Colonic mucosa (tissue), 4 donors: Measurements from ENCODE around the gene CAMSAP1. TPM values are rescaled to one million over a fixed set of nuclear protein-coding genes. Genes with fewer than 3 reads are reported as not detected.

Experiments
- DNase-seq: peaks from one replicate; pipeline ENCODE4 v3.0.0-alpha.2; 2020
- H3K27ac ChIP-seq: fragments of 200-600 bp; one replicate; pipeline ENCODE4 v1.8.0; 2021
- H3K27me3 ChIP-seq: fragments of 200-600 bp; one replicate; pipeline ENCODE4 v1.8.0; 2021
- H3K36me3 ChIP-seq: fragments of 200-600 bp; one replicate; pipeline ENCODE4 v1.8.0; 2021
- H3K4me1 ChIP-seq: fragments of 200-600 bp; one replicate; pipeline ENCODE4 v1.8.0; 2021; ENCODE audit warnings: mild to moderate bottlenecking
- H3K4me3 ChIP-seq: fragments of 200-600 bp; one replicate; pipeline ENCODE4 v1.8.0; 2021
- H3K9ac ChIP-seq, 2 donors: one replicate each; pipeline ENCODE4 v1.7.0; 2013; ENCODE audit warnings: control low read depth in 2 of 2, low read depth in 2 of 2, low read length in 2 of 2
- H3K9me3 ChIP-seq: fragments of 200-600 bp; one replicate; pipeline ENCODE4 v1.8.0; 2021
- CTCF ChIP-seq: fragments of 200-600 bp; IDR thresholded peaks from one replicate; pipeline ENCODE4 v1.8.0; 2022; ENCODE audit warnings: antibody characterized with exemption, mild to moderate bottlenecking
- intact Hi-C: fragments of 100-400 bp; cut with DNase I; formaldehyde crosslinking; loops from one replicate; pipeline ENCODE4 v1.14.1; 2022
- total RNA-seq, 2 donors: library from RNA; stranded (reverse); fragmentation: NEBNext Ultra II Directional in 1 of 2; extraction: Animal tissue kit (Norgen Biotek cat#: 25700) in 1 of 2; gene quantifications; one replicate each; pipeline ENCODE4 v1.2.1, GENCODE V29; 2021
- donor health status: healthy.
- donor health status: DM: no; HTN: no; CAD: no.
- donor health status: DM: no; HTN: no; CAD: no.

Gene CAMSAP1
- total RNA-seq, 2 donors from 2014 or later, result 14.0 to 14.4 TPM

- intact Hi-C loops, result no loop called here
- Histone ChIP-seq H3K4me3 (no peak overlapping the region), H3K4me1 (no peaks in the 10 kb centered on the region), H3K27me3 (no peaks in the 10 kb centered on the region), H3K9me3 (no peaks in the 10 kb centered on the region), H3K27ac (no peak overlapping the region), H3K36me3 (no peaks in the 10 kb centered on the region), H3K9ac (peak overlapping the region in 1 of 2 donors; percentile 5)
- TF ChIP-seq CTCF, result no peak
- no peak for DNase-seq
Measured at GRCh38 chr9:135886147-135886981, 21.0 kb downstream of the CAMSAP1 start.

- Histone ChIP-seq H3K9ac (no peak overlapping the region), H3K27me3 (no peaks in the 10 kb centered on the region), H3K4me3 (no peak overlapping the region), H3K4me1 (no peaks in the 10 kb centered on the region), H3K36me3 (no peaks in the 10 kb centered on the region), H3K9me3 (no peaks in the 10 kb centered on the region), H3K27ac (no peak overlapping the region)
- intact Hi-C loops, result no loop called here
- TF ChIP-seq CTCF, result no peak
- DNase-seq, result no peak
Measured at GRCh38 chr9:135885100-135885853, 22.1 kb downstream of the CAMSAP1 start.

- Histone ChIP-seq H3K9ac (no peak overlapping the region), H3K36me3 (no peaks in the 10 kb centered on the region)
- no peak for DNase-seq
Measured at GRCh38 chr9:135884328-135885035, 22.9 kb downstream of the CAMSAP1 start.

GRCh38 chr9:135883410-135884089 is 23.8 kb downstream of the CAMSAP1 start:
- no peak overlapping the region for H3K4me3 ChIP-seq

More at GRCh38 chr9:135884328-135885035, 22.9 kb downstream of the CAMSAP1 start:
- H3K9me3 ChIP-seq, result no peaks in the 10 kb centered on the region
- H3K27ac ChIP-seq, result no peak overlapping the region
- no peak for TF ChIP-seq CTCF
- H3K27me3 ChIP-seq, result no peaks in the 10 kb centered on the region
- H3K4me1 ChIP-seq, result no peaks in the 10 kb centered on the region
- intact Hi-C loops, result no loop called here
- no peak overlapping the region for H3K4me3 ChIP-seq

More at GRCh38 chr9:135883410-135884089, 23.8 kb downstream of the CAMSAP1 start:
- DNase-seq, result no peak
- no peak for TF ChIP-seq CTCF
- Histone ChIP-seq H3K27me3 (no peaks in the 10 kb centered on the region), H3K27ac (no peak overlapping the region), H3K36me3 (no peaks in the 10 kb centered on the region), H3K9ac (no peak overlapping the region), H3K9me3 (no peaks in the 10 kb centered on the region), H3K4me1 (no peaks in the 10 kb centered on the region)
- intact Hi-C loops, result no loop called here
